GM12891 (cell line): ENCODE measurements around the gene TTC39A. TPM values are rescaled to one million over a fixed set of nuclear protein-coding genes. Genes with fewer than 3 reads are reported as not detected.

ENCODE experiments used
- DNase-seq: peaks from one replicate; pipeline ENCODE4 v3.0.0; 2011; ENCODE audit warnings: low spot score; ENCODE audit not compliant: insufficient read length
- FAIRE-seq: peaks from 2 replicates; lab custom pipeline; 2011; peaks lifted over from hg19 to GRCh38; lab: Jason Lieb, UNC
- PAX5 ChIP-seq: IDR thresholded peaks from 2 replicates; pipeline ENCODE4 v1.6.1; 2011; ENCODE audit warnings: low read length, moderate library complexity, mild to moderate bottlenecking; ENCODE audit not compliant: insufficient read depth, severe bottlenecking
- POLR2A ChIP-seq: IDR thresholded peaks from 2 replicates; pipeline ENCODE4 v1.6.1; 2011; ENCODE audit warnings: low read depth, low read length, control low read depth
- POLR2AphosphoS5 ChIP-seq: IDR thresholded peaks from 2 replicates; pipeline ENCODE4 v1.6.1; 2011; ENCODE audit warnings: low read depth, low read length, control low read depth
- POU2F2 ChIP-seq: IDR thresholded peaks from 2 replicates; pipeline ENCODE4 v1.6.1; 2011; ENCODE audit warnings: low read depth, mild to moderate bottlenecking, control low read depth, low read length, moderate library complexity
- SPI1 ChIP-seq: IDR thresholded peaks from 2 replicates; pipeline ENCODE4 v1.6.1; 2011; ENCODE audit warnings: low read depth, low read length, control low read depth
- TAF1 ChIP-seq: IDR thresholded peaks from 2 replicates; pipeline ENCODE4 v1.6.1; 2011; ENCODE audit warnings: low read depth, low read length, control low read depth
- polyA plus RNA-seq: library from polyadenylated mRNA; unstranded; fragments of >200 nt; gene quantifications from one replicate; pipeline ENCODE4 v1.2.1, GENCODE V29; 2012; ENCODE audit warnings: low read depth, missing spikeins, inconsistent platforms; ENCODE audit not compliant: missing spikeins

Gene TTC39A
- 1.6 TPM for polyA plus RNA-seq

- DNase-seq = peak; percentile 44
- TF ChIP-seq POLR2A (no peak), SPI1 (no peak), POU2F2 (no peak), TAF1 (no peak), POLR2AphosphoS5 (no peak), PAX5 (no peak)
- FAIRE-seq = peak; percentile 28
Measured at GRCh38 chr1:51330331-51331201, at the start of gene TTC39A. Gene TTC39A, minus strand, starts transcription at chr1:51330562. Its CDS starts 85 bp downstream, at chr1:51330477.

GRCh38 chr1:51378871-51379270, 48.5 kb upstream of the TTC39A start:
- TF ChIP-seq POU2F2 = no peak
- no peak for TF ChIP-seq POLR2A
- no peak for TF ChIP-seq POLR2AphosphoS5
- TF ChIP-seq SPI1 = no peak
- TF ChIP-seq PAX5 = no peak
- TF ChIP-seq TAF1 = no peak
- FAIRE-seq = no peak
- DNase-seq = no peak

- TF ChIP-seq POU2F2 (no peak), TAF1 (no peak), SPI1 (no peak), POLR2A (no peak), POLR2AphosphoS5 (no peak), PAX5 (no peak)
- FAIRE-seq (no peak), DNase-seq (no peak)
Measured at GRCh38 chr1:51373898-51374297, 43.5 kb upstream of the TTC39A start.

GRCh38 chr1:51372561-51372960, 42.2 kb upstream of the TTC39A start:
- DNase-seq (no peak), FAIRE-seq (no peak)
- no peak for TF ChIP-seq TAF1
- no peak for TF ChIP-seq PAX5
- no peak for TF ChIP-seq POU2F2
- TF ChIP-seq POLR2A = no peak
- TF ChIP-seq POLR2AphosphoS5 = no peak
- TF ChIP-seq SPI1 = no peak

GRCh38 chr1:51369171-51369570, 38.8 kb upstream of the TTC39A start:
- FAIRE-seq (no peak), DNase-seq (no peak)
- TF ChIP-seq POU2F2 = no peak
- TF ChIP-seq SPI1 = no peak
- TF ChIP-seq POLR2AphosphoS5 = no peak
- TF ChIP-seq TAF1 = no peak
- TF ChIP-seq POLR2A = no peak
- TF ChIP-seq PAX5 = no peak

GRCh38 chr1:51365774-51366173, 35.4 kb upstream of the TTC39A start:
- DNase-seq (no peak), FAIRE-seq (no peak)
- TF ChIP-seq TAF1 = no peak
- TF ChIP-seq POLR2A = no peak
- TF ChIP-seq PAX5 = no peak
- TF ChIP-seq POU2F2 = no peak
- no peak for TF ChIP-seq SPI1
- TF ChIP-seq POLR2AphosphoS5 = no peak

DNA sequence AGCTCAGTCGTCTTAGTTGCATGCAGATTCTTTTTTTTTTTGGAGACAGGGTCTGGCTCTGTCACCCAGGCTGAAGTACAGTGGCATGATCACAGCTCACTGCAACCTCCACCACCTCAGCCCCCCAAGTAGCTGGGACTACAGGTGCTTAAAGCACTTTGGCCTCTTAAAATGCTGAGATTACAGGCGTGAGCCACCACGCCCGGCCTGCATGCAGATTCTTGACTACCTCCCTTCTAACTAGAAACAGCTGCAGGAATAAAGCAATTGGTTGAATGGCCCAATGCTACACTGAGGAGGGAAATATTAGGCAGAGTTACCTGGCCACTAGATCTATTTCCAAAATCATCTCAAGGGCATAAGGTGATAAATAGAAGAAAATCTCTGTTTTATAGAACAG, 29.5 kb upstream of the TTC39A start:
- TF ChIP-seq PAX5 (no peak), POLR2AphosphoS5 (no peak), POLR2A (no peak), POU2F2 (no peak)
- FAIRE-seq (no peak), DNase-seq (no peak)

DNA sequence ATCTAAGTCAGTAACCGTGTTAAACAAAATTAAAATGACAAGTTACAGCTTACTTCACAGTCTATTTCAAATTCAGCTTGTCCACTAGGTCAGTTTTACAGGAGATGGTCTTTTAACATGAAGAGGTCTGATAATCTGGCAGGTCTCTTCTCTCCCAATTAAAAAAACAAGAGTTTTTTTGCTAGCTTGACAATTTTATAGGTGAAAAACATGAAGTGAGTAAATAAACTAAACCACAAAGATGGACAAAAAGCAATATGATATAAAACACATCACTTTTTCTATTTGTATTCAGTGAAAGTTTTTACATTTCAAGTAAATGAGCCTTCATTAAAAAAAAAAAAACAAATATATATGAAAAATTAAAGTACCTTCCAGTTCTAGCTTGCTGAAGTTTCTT, 25.0 kb upstream of the TTC39A start:
- no peak for TF ChIP-seq POLR2A
- TF ChIP-seq POLR2AphosphoS5 = no peak
- TF ChIP-seq SPI1 = no peak
- no peak for TF ChIP-seq POU2F2
- TF ChIP-seq TAF1 = no peak
- TF ChIP-seq PAX5 = no peak
- FAIRE-seq (no peak), DNase-seq (no peak)

DNA sequence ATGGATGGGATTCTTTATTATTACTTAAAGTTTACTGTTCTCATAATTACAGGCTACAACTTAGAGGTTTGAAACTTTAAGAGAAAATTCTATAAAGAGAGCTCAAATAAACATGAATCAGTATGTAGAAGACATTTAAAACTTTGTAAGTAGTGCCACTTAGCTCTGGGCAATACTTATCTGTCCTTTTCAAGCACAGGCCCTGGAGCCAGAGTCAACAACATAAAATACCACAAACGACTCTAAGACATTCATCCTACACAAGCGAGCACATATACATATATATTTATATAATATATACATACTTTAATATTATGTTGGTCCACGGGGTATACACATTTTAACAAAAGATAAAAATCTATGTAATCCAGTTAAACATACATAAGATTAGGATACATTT, 24.1 kb upstream of the TTC39A start:
- FAIRE-seq (no peak), DNase-seq (no peak)
- TF ChIP-seq SPI1 (no peak), POU2F2 (no peak), TAF1 (no peak), PAX5 (no peak), POLR2AphosphoS5 (no peak), POLR2A (no peak)

- FAIRE-seq (no peak), DNase-seq (no peak)
- TF ChIP-seq PAX5 (no peak), POLR2A (no peak), POU2F2 (no peak), POLR2AphosphoS5 (no peak), TAF1 (no peak), SPI1 (no peak)
Measured at GRCh38 chr1:51351907-51352306, 21.5 kb upstream of the TTC39A start.
